ENCODE measurements around the gene CDC42BPA. TPM values are rescaled to one million over a fixed set of nuclear protein-coding genes. Genes with fewer than 3 reads are reported as not detected.
A peak's percentile ranks its signal among the peaks of the same experiment; 100 is the strongest.

CDC42BPA gene
- total RNA-seq, 3 donors from 2014 or later: 39.8 to 54.7 (median 46.7) TPM

GRCh38 chr1:226980565-226981385 is 337.5 kb downstream of the CDC42BPA start:
- TF ChIP-seq POLR2A (IDR thresholded peaks at IDR 0.05) (no peak), CTCF (IDR thresholded peaks at IDR 0.05) (no peak), POLR2AphosphoS5 (IDR thresholded peaks at IDR 0.05) (no peak)
- no peak overlapping the region for H3K4me3 ChIP-seq
- no peaks in the 10 kb centered on the region for H3K27me3 ChIP-seq
- H3K9me3 ChIP-seq: no peaks in the 10 kb centered on the region
- H3K27ac ChIP-seq: peak overlapping the region in 1 of 2 donors; percentile 38
- no peaks in the 10 kb centered on the region for H3K4me1 ChIP-seq
- DNase-seq (ENCODE audit: low spot score in 2 of 2): no peak
- intact Hi-C loops (cut with DNase I; ENCODE audit: low total_unique reads): no loop called here
- no peaks in the 10 kb centered on the region for H3K36me3 ChIP-seq

GRCh38 chr1:226980122-226980560 is 338.2 kb downstream of the CDC42BPA start:
- intact Hi-C loops (cut with DNase I; ENCODE audit: low total_unique reads): no loop called here
- peaks cover 0 to 5% of the 10 kb centered on the region in 2 donors for H3K4me1 ChIP-seq
- H3K27me3 ChIP-seq: no peaks in the 10 kb centered on the region
- TF ChIP-seq CTCF (IDR thresholded peaks at IDR 0.05) (no peak), POLR2AphosphoS5 (IDR thresholded peaks at IDR 0.05) (no peak), POLR2A (IDR thresholded peaks at IDR 0.05) (no peak)
- H3K27ac ChIP-seq: peak overlapping the region in 1 of 2 donors; percentile 38
- no peak for DNase-seq (ENCODE audit: low spot score in 2 of 2)
- no peaks in the 10 kb centered on the region for H3K36me3 ChIP-seq
- no peak overlapping the region for H3K4me3 ChIP-seq
- H3K9me3 ChIP-seq: no peaks in the 10 kb centered on the region

GRCh38 chr1:226979517-226980121 is 338.7 kb downstream of the CDC42BPA start:
- no peaks in the 10 kb centered on the region for H3K9me3 ChIP-seq
- H3K27me3 ChIP-seq: no peaks in the 10 kb centered on the region
- H3K36me3 ChIP-seq: no peaks in the 10 kb centered on the region
- intact Hi-C loops (cut with DNase I; ENCODE audit: low total_unique reads): no loop called here
- peak overlapping the region in 1 of 2 donors; percentile 38 for H3K27ac ChIP-seq
- H3K4me3 ChIP-seq: no peak overlapping the region
- DNase-seq (ENCODE audit: low spot score in 2 of 2): no peak
- peaks cover 2 to 10% of the 10 kb centered on the region in 2 donors for H3K4me1 ChIP-seq
- no peak for TF ChIP-seq POLR2A (IDR thresholded peaks at IDR 0.05)
- no peak for TF ChIP-seq CTCF (IDR thresholded peaks at IDR 0.05)
- no peak for TF ChIP-seq POLR2AphosphoS5 (IDR thresholded peaks at IDR 0.05)

- no peak for DNase-seq (ENCODE audit: low spot score in 2 of 2)
- TF ChIP-seq POLR2AphosphoS5 (IDR thresholded peaks at IDR 0.05) (no peak), CTCF (IDR thresholded peaks at IDR 0.05) (no peak), POLR2A (IDR thresholded peaks at IDR 0.05) (no peak)
- no peak overlapping the region for H3K4me3 ChIP-seq
- H3K27ac ChIP-seq: peak overlapping the region in 1 of 2 donors; percentile 38
- H3K4me1 ChIP-seq: peaks cover 7 to 15% of the 10 kb centered on the region in 2 donors
- intact Hi-C loops (cut with DNase I; ENCODE audit: low total_unique reads): no loop called here
- H3K36me3 ChIP-seq: no peaks in the 10 kb centered on the region
- H3K27me3 ChIP-seq: no peaks in the 10 kb centered on the region
- no peaks in the 10 kb centered on the region for H3K9me3 ChIP-seq
Measured at GRCh38 chr1:226979115-226979516, 339.2 kb downstream of the CDC42BPA start.
